A549 treated with CORT108297 at 1 μM for 4 hours (cell line): ENCODE measurements around the gene HPF1. TPM values are rescaled to one million over a fixed set of nuclear protein-coding genes. Genes with fewer than 3 reads are reported as not detected.

ENCODE experiments used
- total RNA-seq: library from RNA; stranded (reverse); fragments of 200-300 nt; extraction: Qiagen RNA extraction; gene quantifications from 5 replicates; pipeline ENCODE4 v1.2.3, GENCODE V29; 2022

HPF1 gene
- total RNA-seq, result 14.0 to 22.1 TPM (median 15.5 TPM) in 5 replicates

DNA sequence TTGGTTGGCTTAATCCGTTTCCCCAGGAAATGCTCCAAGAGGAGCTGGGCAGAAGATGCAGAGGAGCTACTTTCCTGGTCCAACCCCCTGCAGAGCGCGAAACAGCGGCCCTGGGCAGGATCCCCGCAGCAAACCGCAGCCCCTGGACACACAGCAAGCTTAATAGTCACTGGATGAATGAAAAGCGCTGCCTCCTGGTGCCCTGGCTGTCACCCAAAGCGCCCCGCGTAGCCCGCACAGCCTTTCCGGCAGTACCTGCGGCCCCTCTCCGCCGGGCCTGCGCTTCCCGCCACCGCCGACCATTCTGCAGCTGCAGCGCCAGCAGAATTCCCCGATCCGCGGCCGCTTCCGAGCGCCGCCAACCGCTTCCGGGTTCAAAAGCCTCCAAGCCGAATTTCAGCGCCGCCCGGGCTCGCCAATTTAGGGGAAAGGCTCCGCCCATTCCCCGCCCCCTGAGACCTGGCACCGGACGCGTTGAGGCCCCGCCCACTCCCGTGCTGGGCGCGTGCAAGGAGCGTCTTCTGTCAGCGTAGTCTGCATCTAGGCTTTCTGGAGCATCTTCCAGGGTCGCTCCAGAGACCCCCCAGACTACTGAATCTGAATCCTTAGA lies at the start of gene HPF1:
Gene HPF1, minus strand, starts transcription at position 370 of the 610 bp plus-strand sequence. Its CDS starts 67 bp downstream, at position 303.

Other genes with a start within 250 kb of the HPF1 start
- gene NEK1, start 145.4 kb downstream of the HPF1 start, total RNA-seq, result 2.6 to 3.5 TPM (median 2.6 TPM) in 5 replicates
- gene CLCN3, start 137.4 kb downstream of the HPF1 start, total RNA-seq, result 15.9 to 19.8 TPM (median 18.0 TPM) in 5 replicates